H9 (cell line): ENCODE data around the gene NUP210. TPM values are rescaled to one million over a fixed set of nuclear protein-coding genes. Genes with fewer than 3 reads are reported as not detected.

Source experiments
- DNase-seq: peaks from one replicate; pipeline ENCODE4 v3.0.0-alpha.2; 2017
- H2AFZ ChIP-seq: one replicate; pipeline ENCODE4 v1.6.1; 2013; ENCODE audit warnings: mild to moderate bottlenecking, low read length, control low read depth, moderate library complexity
- H2AK5ac ChIP-seq: 2 replicates; pipeline ENCODE4 v1.6.1; 2013; ENCODE audit warnings: low read length, control low read depth, mixed read lengths; ENCODE audit not compliant: insufficient read length
- H2BK120ac ChIP-seq: one replicate; pipeline ENCODE4 v1.6.1; 2013; ENCODE audit warnings: low read depth, mild to moderate bottlenecking, low read length, control low read depth, inconsistent platforms; ENCODE audit not compliant: poor library complexity, severe bottlenecking
- H2BK12ac ChIP-seq: 2 replicates; pipeline ENCODE4 v1.6.1; 2013; ENCODE audit warnings: low read length, control low read depth, mixed read lengths, low read depth; ENCODE audit not compliant: insufficient read length
- H2BK15ac ChIP-seq: 2 replicates; pipeline ENCODE4 v1.6.1; 2013; ENCODE audit warnings: low read depth, low read length, control low read depth
- H2BK20ac ChIP-seq: one replicate; pipeline ENCODE4 v1.6.1; 2013; ENCODE audit warnings: low read depth, mild to moderate bottlenecking, low read length, control low read depth, inconsistent platforms; ENCODE audit not compliant: poor library complexity, severe bottlenecking
- H2BK5ac ChIP-seq: 2 replicates; pipeline ENCODE4 v1.6.1; 2013; ENCODE audit warnings: low read length, control low read depth, mixed read lengths; ENCODE audit not compliant: insufficient read length
- H3K14ac ChIP-seq: 2 replicates; pipeline ENCODE4 v1.6.1; 2013; ENCODE audit warnings: low read length, control low read depth; ENCODE audit not compliant: insufficient read depth
- H3K18ac ChIP-seq: 2 replicates; pipeline ENCODE4 v1.6.1; 2013; ENCODE audit warnings: low read depth, mild to moderate bottlenecking, mixed read lengths, low read length, control low read depth; ENCODE audit not compliant: insufficient read length
- H3K23ac ChIP-seq: 2 replicates; pipeline ENCODE4 v1.6.1; 2013; ENCODE audit warnings: low read length, control low read depth, mixed read lengths, low read depth; ENCODE audit not compliant: insufficient read length
- H3K23me2 ChIP-seq: 2 replicates; pipeline ENCODE4 v1.6.1; 2013; ENCODE audit warnings: low read depth, mild to moderate bottlenecking, mixed read lengths, low read length, control low read depth; ENCODE audit not compliant: insufficient read length, poor library complexity, severe bottlenecking
- H3K27ac ChIP-seq: 2 replicates; pipeline ENCODE4 v1.5.1; 2013; ENCODE audit warnings: low read length, control low read depth, mixed read lengths, low read depth; ENCODE audit not compliant: insufficient read length
- H3K27me3 ChIP-seq: 2 replicates; pipeline ENCODE4 v1.6.1; 2013; ENCODE audit warnings: low read length, control low read depth, inconsistent platforms; ENCODE audit not compliant: insufficient read depth
- H3K4ac ChIP-seq: 2 replicates; pipeline ENCODE4 v1.6.1; 2013; ENCODE audit warnings: low read depth, mild to moderate bottlenecking, control low read depth, inconsistent platforms, low read length, moderate library complexity
- H3K4me1 ChIP-seq: 2 replicates; pipeline ENCODE4 v1.6.1; 2013; ENCODE audit warnings: low read length, control low read depth, inconsistent platforms; ENCODE audit not compliant: insufficient read depth
- H3K4me2 ChIP-seq: 2 replicates; pipeline ENCODE4 v1.6.1; 2013; ENCODE audit warnings: low read length, control low read depth, mixed read lengths; ENCODE audit not compliant: insufficient read length, insufficient read depth
- H3K56ac ChIP-seq: 2 replicates; pipeline ENCODE4 v1.6.1; 2013; ENCODE audit warnings: low read depth, mild to moderate bottlenecking, mixed read lengths, low read length, control low read depth; ENCODE audit not compliant: insufficient read length
- H3K79me1 ChIP-seq: 2 replicates; pipeline ENCODE4 v1.6.1; 2013; ENCODE audit warnings: low read depth, mild to moderate bottlenecking, moderate library complexity, low read length, control low read depth, inconsistent platforms; ENCODE audit not compliant: insufficient read depth, poor library complexity, severe bottlenecking
- H3K79me2 ChIP-seq: 2 replicates; pipeline ENCODE4 v1.6.1; 2013; ENCODE audit warnings: low read length, control low read depth, inconsistent platforms; ENCODE audit not compliant: insufficient read depth
- H3K9ac ChIP-seq: 2 replicates; pipeline ENCODE4 v1.6.1; 2013; ENCODE audit warnings: low read length, control low read depth, mixed read lengths; ENCODE audit not compliant: insufficient read length; ENCODE audit errors: extremely low read depth
- H3K9me3 ChIP-seq: one replicate; pipeline ENCODE4 v1.6.1; 2013; ENCODE audit warnings: low read depth, low read length, inconsistent platforms; ENCODE audit not compliant: control insufficient read depth
- H3T11ph ChIP-seq: one replicate; pipeline ENCODE4 v1.6.1; 2013; ENCODE audit warnings: mild to moderate bottlenecking, low read length, control low read depth, inconsistent platforms
- H4K20me1 ChIP-seq: one replicate; pipeline ENCODE4 v1.6.1; 2013; ENCODE audit not compliant: control insufficient read depth, insufficient read length, insufficient read depth
- H4K5ac ChIP-seq: 2 replicates; pipeline ENCODE4 v1.6.1; 2013; ENCODE audit warnings: low read depth, mild to moderate bottlenecking, mixed read lengths, low read length, control low read depth; ENCODE audit not compliant: insufficient read length
- H4K8ac ChIP-seq: replicated peaks from 2 replicates; pipeline ENCODE4 v1.6.1; 2013; ENCODE audit warnings: low read length, control low read depth, mixed read lengths, low read depth; ENCODE audit not compliant: insufficient read length
- H4K91ac ChIP-seq: 2 replicates; pipeline ENCODE4 v1.6.1; 2013; ENCODE audit warnings: low read depth, mild to moderate bottlenecking, moderate library complexity, mixed read lengths, low read length, control low read depth; ENCODE audit not compliant: insufficient read length
- H3K27ac Mint-ChIP-seq, 3 experiments: 2 replicates in 2 of 3; 3 replicates in 1 of 3; pipeline ENCODE4 v1.8.0; 2020 to 2021; ENCODE audit warnings: mixed read lengths in 3 of 3, mild to moderate bottlenecking in 1 of 3, moderate library complexity in 1 of 3
- H3K27me3 Mint-ChIP-seq: 2 replicates; pipeline ENCODE4 v1.8.0; 2021; ENCODE audit warnings: low read depth, mild to moderate bottlenecking, moderate library complexity, mixed read lengths
- H3K36me3 Mint-ChIP-seq, 3 experiments: 2 replicates in 2 of 3; 3 replicates in 1 of 3; pipeline ENCODE4 v1.8.0; 2020 to 2021; ENCODE audit warnings: low read depth in 3 of 3, mixed read lengths in 3 of 3; ENCODE audit not compliant: insufficient read depth in 1 of 3
- H3K4me1 Mint-ChIP-seq, 2 experiments: 2 replicates each; pipeline ENCODE4 v1.8.0; 2020; ENCODE audit warnings: mixed read lengths in 2 of 2
- H3K4me3 Mint-ChIP-seq, 2 experiments: 2 replicates in 1 of 2; 3 replicates in 1 of 2; pipeline ENCODE4 v1.8.0; 2020 to 2021; ENCODE audit warnings: mild to moderate bottlenecking in 2 of 2, mixed read lengths in 2 of 2, moderate library complexity in 1 of 2
- H3K9me3 Mint-ChIP-seq, 2 experiments: 2 replicates in 1 of 2; 3 replicates in 1 of 2; pipeline ENCODE4 v1.8.0; 2020; ENCODE audit warnings: mild to moderate bottlenecking in 2 of 2, mixed read lengths in 2 of 2, moderate library complexity in 1 of 2
- CTCF ChIP-seq: fragments of 200-600 bp; sonication (generic); conservative IDR thresholded peaks from 3 replicates; pipeline ENCODE4 v1.8.0; 2021; ENCODE audit warnings: antibody characterized with exemption, mild to moderate bottlenecking
- WGBS: extraction: QIAGEN DNeasy Blood & Tissue Kit; methylation state at CpG from one replicate; pipeline ENCODE4 v1.1.7; 2013; ENCODE audit warnings: missing lambda C conversion rate, low lambda C conversion rate, mixed read lengths; ENCODE audit not compliant: insufficient read length; ENCODE audit errors: extremely low coverage; 5-methylcytosine and 5-hydroxymethylcytosine counted together
- total RNA-seq: library from RNA; stranded (reverse); gene quantifications from 2 replicates; pipeline ENCODE4 v1.2.1, GENCODE V29; 2021

The NUP210 gene
- total RNA-seq, 1 experiment from 2014 or later = 48.8 TPM

GRCh38 chr3:13394363-13394762 lies 25.8 kb downstream of the NUP210 start:
- Histone ChIP-seq H2BK120ac (no peak overlapping the region), H3K27ac (no peak overlapping the region), H3K4me1 (no peaks in the 10 kb centered on the region), H3K4ac (no peak overlapping the region), H4K8ac (no peak overlapping the region), H3K23ac (no peak overlapping the region), H2BK15ac (no peak overlapping the region), H3K4me2 (no peak overlapping the region), H4K91ac (no peak overlapping the region), H2AFZ (no peak overlapping the region), H2BK20ac (no peak overlapping the region), H3T11ph (no peak overlapping the region), H3K79me1 (no peaks in the 10 kb centered on the region), H3K9me3 (no peaks in the 10 kb centered on the region), H3K23me2 (no peaks in the 10 kb centered on the region), H4K20me1 (no peaks in the 10 kb centered on the region), H4K5ac (no peak overlapping the region), H2AK5ac (no peak overlapping the region), H3K27me3 (no peaks in the 10 kb centered on the region), H2BK12ac (no peak overlapping the region), H3K56ac (no peak overlapping the region), H3K9ac (no peak overlapping the region), H3K18ac (no peak overlapping the region), H3K14ac (no peak overlapping the region), H3K79me2 (no peaks in the 10 kb centered on the region), H2BK5ac (no peak overlapping the region)
- WGBS = no CpG with 5 or more reads among the region's 4 CpGs
- peaks cover 3 to 11% of the 10 kb centered on the region in 2 experiments; a peak in 3 of 4 replicates for H3K4me1 Mint-ChIP-seq
- H3K27ac Mint-ChIP-seq = no peak overlapping the region
- no peaks in the 10 kb centered on the region for H3K9me3 Mint-ChIP-seq
- DNase-seq = no peak
- H3K4me3 Mint-ChIP-seq = no peak overlapping the region
- H3K27me3 Mint-ChIP-seq = peaks cover 2% of the 10 kb centered on the region; the same call in 1 of the 2 replicates
- no peak for TF ChIP-seq CTCF
- H3K36me3 Mint-ChIP-seq = peaks cover 22 to 67% (median 34%) of the 10 kb centered on the region in 3 experiments; a peak in 6 of 7 replicates
